H9 (cell line): ENCODE data around the gene MRPL39. TPM values are rescaled to one million over a fixed set of nuclear protein-coding genes. Genes with fewer than 3 reads are reported as not detected.

Experiments used
- DNase-seq: peaks from one replicate; pipeline ENCODE4 v3.0.0-alpha.2; 2017
- H2AFZ ChIP-seq: one replicate; pipeline ENCODE4 v1.6.1; 2013; ENCODE audit warnings: mild to moderate bottlenecking, low read length, control low read depth, moderate library complexity
- H2AK5ac ChIP-seq: 2 replicates; pipeline ENCODE4 v1.6.1; 2013; ENCODE audit warnings: low read length, control low read depth, mixed read lengths; ENCODE audit not compliant: insufficient read length
- H2BK120ac ChIP-seq: one replicate; pipeline ENCODE4 v1.6.1; 2013; ENCODE audit warnings: low read depth, mild to moderate bottlenecking, low read length, control low read depth, inconsistent platforms; ENCODE audit not compliant: poor library complexity, severe bottlenecking
- H2BK12ac ChIP-seq: 2 replicates; pipeline ENCODE4 v1.6.1; 2013; ENCODE audit warnings: low read length, control low read depth, mixed read lengths, low read depth; ENCODE audit not compliant: insufficient read length
- H2BK15ac ChIP-seq: 2 replicates; pipeline ENCODE4 v1.6.1; 2013; ENCODE audit warnings: low read depth, low read length, control low read depth
- H2BK20ac ChIP-seq: one replicate; pipeline ENCODE4 v1.6.1; 2013; ENCODE audit warnings: low read depth, mild to moderate bottlenecking, low read length, control low read depth, inconsistent platforms; ENCODE audit not compliant: poor library complexity, severe bottlenecking
- H2BK5ac ChIP-seq: 2 replicates; pipeline ENCODE4 v1.6.1; 2013; ENCODE audit warnings: low read length, control low read depth, mixed read lengths; ENCODE audit not compliant: insufficient read length
- H3K14ac ChIP-seq: 2 replicates; pipeline ENCODE4 v1.6.1; 2013; ENCODE audit warnings: low read length, control low read depth; ENCODE audit not compliant: insufficient read depth
- H3K18ac ChIP-seq: 2 replicates; pipeline ENCODE4 v1.6.1; 2013; ENCODE audit warnings: low read depth, mild to moderate bottlenecking, mixed read lengths, low read length, control low read depth; ENCODE audit not compliant: insufficient read length
- H3K23ac ChIP-seq: 2 replicates; pipeline ENCODE4 v1.6.1; 2013; ENCODE audit warnings: low read length, control low read depth, mixed read lengths, low read depth; ENCODE audit not compliant: insufficient read length
- H3K23me2 ChIP-seq: 2 replicates; pipeline ENCODE4 v1.6.1; 2013; ENCODE audit warnings: low read depth, mild to moderate bottlenecking, mixed read lengths, low read length, control low read depth; ENCODE audit not compliant: insufficient read length, poor library complexity, severe bottlenecking
- H3K27ac ChIP-seq: 2 replicates; pipeline ENCODE4 v1.5.1; 2013; ENCODE audit warnings: low read length, control low read depth, mixed read lengths, low read depth; ENCODE audit not compliant: insufficient read length
- H3K27me3 ChIP-seq: 2 replicates; pipeline ENCODE4 v1.6.1; 2013; ENCODE audit warnings: low read length, control low read depth, inconsistent platforms; ENCODE audit not compliant: insufficient read depth
- H3K4ac ChIP-seq: 2 replicates; pipeline ENCODE4 v1.6.1; 2013; ENCODE audit warnings: low read depth, mild to moderate bottlenecking, control low read depth, inconsistent platforms, low read length, moderate library complexity
- H3K4me1 ChIP-seq: 2 replicates; pipeline ENCODE4 v1.6.1; 2013; ENCODE audit warnings: low read length, control low read depth, inconsistent platforms; ENCODE audit not compliant: insufficient read depth
- H3K4me2 ChIP-seq: 2 replicates; pipeline ENCODE4 v1.6.1; 2013; ENCODE audit warnings: low read length, control low read depth, mixed read lengths; ENCODE audit not compliant: insufficient read length, insufficient read depth
- H3K56ac ChIP-seq: 2 replicates; pipeline ENCODE4 v1.6.1; 2013; ENCODE audit warnings: low read depth, mild to moderate bottlenecking, mixed read lengths, low read length, control low read depth; ENCODE audit not compliant: insufficient read length
- H3K79me1 ChIP-seq: 2 replicates; pipeline ENCODE4 v1.6.1; 2013; ENCODE audit warnings: low read depth, mild to moderate bottlenecking, moderate library complexity, low read length, control low read depth, inconsistent platforms; ENCODE audit not compliant: insufficient read depth, poor library complexity, severe bottlenecking
- H3K79me2 ChIP-seq: 2 replicates; pipeline ENCODE4 v1.6.1; 2013; ENCODE audit warnings: low read length, control low read depth, inconsistent platforms; ENCODE audit not compliant: insufficient read depth
- H3K9ac ChIP-seq: 2 replicates; pipeline ENCODE4 v1.6.1; 2013; ENCODE audit warnings: low read length, control low read depth, mixed read lengths; ENCODE audit not compliant: insufficient read length; ENCODE audit errors: extremely low read depth
- H3K9me3 ChIP-seq: one replicate; pipeline ENCODE4 v1.6.1; 2013; ENCODE audit warnings: low read depth, low read length, inconsistent platforms; ENCODE audit not compliant: control insufficient read depth
- H3T11ph ChIP-seq: one replicate; pipeline ENCODE4 v1.6.1; 2013; ENCODE audit warnings: mild to moderate bottlenecking, low read length, control low read depth, inconsistent platforms
- H4K20me1 ChIP-seq: one replicate; pipeline ENCODE4 v1.6.1; 2013; ENCODE audit not compliant: control insufficient read depth, insufficient read length, insufficient read depth
- H4K5ac ChIP-seq: 2 replicates; pipeline ENCODE4 v1.6.1; 2013; ENCODE audit warnings: low read depth, mild to moderate bottlenecking, mixed read lengths, low read length, control low read depth; ENCODE audit not compliant: insufficient read length
- H4K8ac ChIP-seq: replicated peaks from 2 replicates; pipeline ENCODE4 v1.6.1; 2013; ENCODE audit warnings: low read length, control low read depth, mixed read lengths, low read depth; ENCODE audit not compliant: insufficient read length
- H4K91ac ChIP-seq: 2 replicates; pipeline ENCODE4 v1.6.1; 2013; ENCODE audit warnings: low read depth, mild to moderate bottlenecking, moderate library complexity, mixed read lengths, low read length, control low read depth; ENCODE audit not compliant: insufficient read length
- H3K27ac Mint-ChIP-seq, 3 experiments: 2 replicates in 2 of 3; 3 replicates in 1 of 3; pipeline ENCODE4 v1.8.0; 2020 to 2021; ENCODE audit warnings: mixed read lengths in 3 of 3, mild to moderate bottlenecking in 1 of 3, moderate library complexity in 1 of 3
- H3K27me3 Mint-ChIP-seq: 2 replicates; pipeline ENCODE4 v1.8.0; 2021; ENCODE audit warnings: low read depth, mild to moderate bottlenecking, moderate library complexity, mixed read lengths
- H3K36me3 Mint-ChIP-seq, 3 experiments: 2 replicates in 2 of 3; 3 replicates in 1 of 3; pipeline ENCODE4 v1.8.0; 2020 to 2021; ENCODE audit warnings: low read depth in 3 of 3, mixed read lengths in 3 of 3; ENCODE audit not compliant: insufficient read depth in 1 of 3
- H3K4me1 Mint-ChIP-seq, 2 experiments: 2 replicates each; pipeline ENCODE4 v1.8.0; 2020; ENCODE audit warnings: mixed read lengths in 2 of 2
- H3K4me3 Mint-ChIP-seq, 2 experiments: 2 replicates in 1 of 2; 3 replicates in 1 of 2; pipeline ENCODE4 v1.8.0; 2020 to 2021; ENCODE audit warnings: mild to moderate bottlenecking in 2 of 2, mixed read lengths in 2 of 2, moderate library complexity in 1 of 2
- H3K9me3 Mint-ChIP-seq, 2 experiments: 2 replicates in 1 of 2; 3 replicates in 1 of 2; pipeline ENCODE4 v1.8.0; 2020; ENCODE audit warnings: mild to moderate bottlenecking in 2 of 2, mixed read lengths in 2 of 2, moderate library complexity in 1 of 2
- CTCF ChIP-seq: fragments of 200-600 bp; sonication (generic); conservative IDR thresholded peaks from 3 replicates; pipeline ENCODE4 v1.8.0; 2021; ENCODE audit warnings: antibody characterized with exemption, mild to moderate bottlenecking
- WGBS: extraction: QIAGEN DNeasy Blood & Tissue Kit; methylation state at CpG from one replicate; pipeline ENCODE4 v1.1.7; 2013; ENCODE audit warnings: missing lambda C conversion rate, low lambda C conversion rate, mixed read lengths; ENCODE audit not compliant: insufficient read length; ENCODE audit errors: extremely low coverage; 5-methylcytosine and 5-hydroxymethylcytosine counted together
- total RNA-seq: library from RNA; stranded (reverse); gene quantifications from 2 replicates; pipeline ENCODE4 v1.2.1, GENCODE V29; 2021

MRPL39 gene
- total RNA-seq, 1 experiment from 2014 or later: 58.8 TPM

- Histone ChIP-seq H3T11ph (no peak overlapping the region), H3K23me2 (peaks cover 9% of the 10 kb centered on the region), H2AFZ (no peak overlapping the region), H3K9me3 (no peaks in the 10 kb centered on the region), H3K56ac (no peak overlapping the region), H3K4me2 (no peak overlapping the region), H3K14ac (no peak overlapping the region), H3K23ac (no peak overlapping the region), H3K18ac (no peak overlapping the region), H2AK5ac (no peak overlapping the region), H3K79me2 (no peaks in the 10 kb centered on the region), H4K91ac (no peak overlapping the region), H3K4ac (no peak overlapping the region), H2BK20ac (no peak overlapping the region), H2BK5ac (no peak overlapping the region), H4K5ac (no peak overlapping the region), H3K79me1 (no peaks in the 10 kb centered on the region), H3K9ac (no peak overlapping the region), H3K27me3 (peaks cover 6% of the 10 kb centered on the region; the same call in 1 of the 2 replicates), H2BK12ac (no peak overlapping the region), H4K8ac (no peak overlapping the region), H3K4me1 (no peaks in the 10 kb centered on the region; the same call in 1 of the 2 replicates), H2BK15ac (no peak overlapping the region), H3K27ac (no peak overlapping the region), H2BK120ac (no peak overlapping the region), H4K20me1 (no peaks in the 10 kb centered on the region)
- H3K27me3 Mint-ChIP-seq: peaks cover 34% of the 10 kb centered on the region
- H3K36me3 Mint-ChIP-seq: no peaks in the 10 kb centered on the region; a peak in 1 of 7 replicates
- no peak overlapping the region for H3K4me3 Mint-ChIP-seq
- no CpG with 5 or more reads among the region's 3 CpGs for WGBS
- TF ChIP-seq CTCF: no peak
- DNase-seq: no peak
- H3K4me1 Mint-ChIP-seq: peaks cover 14 to 16% of the 10 kb centered on the region in 2 experiments
- H3K27ac Mint-ChIP-seq: no peak overlapping the region
- H3K9me3 Mint-ChIP-seq: no peaks in the 10 kb centered on the region
These were observed 41.7 kb downstream of the MRPL39 start for GRCh38 chr21:25565272-25566211.
